Left lobe of liver (tissue), 2 donors: ENCODE results near the gene ELAVL2. TPM values are rescaled to one million over a fixed set of nuclear protein-coding genes. Genes with fewer than 3 reads are reported as not detected.
"Not testable (repeated sequence)": the region's sequence is repeated elsewhere in the genome, so short reads cannot be mapped to it uniquely, and the experiment has no call there.

Experiments
- ATAC-seq: fragments of 200-7000 bp; cut with Tn5 transposase; one replicate; pipeline ENCODE4 v1.9.1; 2020; ENCODE audit warnings: mild to moderate bottlenecking, moderate library complexity
- DNase-seq: peaks from one replicate; pipeline ENCODE4 v3.0.0-alpha.2; 2020; ENCODE audit warnings: low spot score
- total RNA-seq: library from RNA; stranded (reverse); gene quantifications from one replicate; pipeline ENCODE4 v1.2.1, GENCODE V29; 2021
- donor health status: DM: no; HTN: no; CAD: no; lungs with moderate emphysema.
- donor health status: DM: no; HTN: yes; CAD: no.

ELAVL2 gene
- total RNA-seq, 1 donor from 2014 or later, result 0.25 TPM

GRCh38 chr9:23730364-23730763, 95.7 kb downstream of the ELAVL2 start:
- ATAC-seq, result no peak

GRCh38 chr9:23728736-23729135, 97.3 kb downstream of the ELAVL2 start:
- DNase-seq (no peak), ATAC-seq (no peak)

More at GRCh38 chr9:23730364-23730763, 95.7 kb downstream of the ELAVL2 start:
- DNase-seq, result no peak

- DNase-seq, result no peak
- no peak for ATAC-seq
These were observed 100.6 kb downstream of the ELAVL2 start for GRCh38 chr9:23725279-23725946.

GRCh38 chr9:23723672-23724071, 102.4 kb downstream of the ELAVL2 start:
- no peak for DNase-seq
- ATAC-seq, result no peak

GRCh38 chr9:23723048-23723447, 103.0 kb downstream of the ELAVL2 start:
- ATAC-seq, DNase-seq: not testable (repeated sequence)

- DNase-seq, result no peak
- no peak for ATAC-seq
These were observed 104.6 kb downstream of the ELAVL2 start for GRCh38 chr9:23721466-23721865.

- DNase-seq (no peak), ATAC-seq (no peak)
These were observed 108.5 kb downstream of the ELAVL2 start for GRCh38 chr9:23717505-23717904.

- DNase-seq, result no peak
- no peak for ATAC-seq
These were observed 118.8 kb downstream of the ELAVL2 start for GRCh38 chr9:23707249-23707648.

- no peak for DNase-seq
- ATAC-seq, result no peak
These were observed 123.6 kb downstream of the ELAVL2 start for GRCh38 chr9:23702311-23702922.

GRCh38 chr9:23701291-23701690, 124.7 kb downstream of the ELAVL2 start:
- DNase-seq (no peak), ATAC-seq (no peak)

- DNase-seq, result no peak
- no peak for ATAC-seq
These were observed 125.7 kb downstream of the ELAVL2 start for GRCh38 chr9:23700359-23700758.

GRCh38 chr9:23698161-23698560, 127.9 kb downstream of the ELAVL2 start:
- ATAC-seq (no peak), DNase-seq (no peak)

GRCh38 chr9:23695572-23695971, 130.5 kb downstream of the ELAVL2 start:
- ATAC-seq, result no peak
- no peak for DNase-seq

GRCh38 chr9:23693374-23693773, 132.7 kb downstream of the ELAVL2 start:
- no peak for ATAC-seq

GRCh38 chr9:23686896-23687295, 139.1 kb downstream of the ELAVL2 start:
- ATAC-seq (no peak), DNase-seq (no peak)

More at GRCh38 chr9:23693374-23693773, 132.7 kb downstream of the ELAVL2 start:
- no peak for DNase-seq

- ATAC-seq, result no peak
These were observed 139.8 kb downstream of the ELAVL2 start for GRCh38 chr9:23686257-23686656.

GRCh38 chr9:23683611-23684061, 142.4 kb downstream of the ELAVL2 start:
- DNase-seq (no peak), ATAC-seq (no peak)

More at GRCh38 chr9:23686257-23686656, 139.8 kb downstream of the ELAVL2 start:
- no peak for DNase-seq

- ATAC-seq (no peak), DNase-seq (no peak)
These were observed 143.1 kb downstream of the ELAVL2 start for GRCh38 chr9:23682891-23683431.

- no peak for DNase-seq
- ATAC-seq, result no peak
These were observed 143.7 kb downstream of the ELAVL2 start for GRCh38 chr9:23682352-23682751.

GRCh38 chr9:23677446-23677845, 148.6 kb downstream of the ELAVL2 start:
- DNase-seq (no peak), ATAC-seq (no peak)

- ATAC-seq, result no peak
- DNase-seq, result no peak
These were observed 151.9 kb downstream of the ELAVL2 start for GRCh38 chr9:23674016-23674585.

- DNase-seq, result no peak
- ATAC-seq, result no peak
These were observed 153.9 kb downstream of the ELAVL2 start for GRCh38 chr9:23672151-23672550.
